H9 (cell line): ENCODE measurements around the gene ZCCHC8. TPM values are rescaled to one million over a fixed set of nuclear protein-coding genes. Genes with fewer than 3 reads are reported as not detected.

Source experiments
- DNase-seq: peaks from one replicate; pipeline ENCODE4 v3.0.0-alpha.2; 2017
- H2AFZ ChIP-seq: one replicate; pipeline ENCODE4 v1.6.1; 2013; ENCODE audit warnings: mild to moderate bottlenecking, low read length, control low read depth, moderate library complexity
- H2AK5ac ChIP-seq: 2 replicates; pipeline ENCODE4 v1.6.1; 2013; ENCODE audit warnings: low read length, control low read depth, mixed read lengths; ENCODE audit not compliant: insufficient read length
- H2BK120ac ChIP-seq: one replicate; pipeline ENCODE4 v1.6.1; 2013; ENCODE audit warnings: low read depth, mild to moderate bottlenecking, low read length, control low read depth, inconsistent platforms; ENCODE audit not compliant: poor library complexity, severe bottlenecking
- H2BK12ac ChIP-seq: 2 replicates; pipeline ENCODE4 v1.6.1; 2013; ENCODE audit warnings: low read length, control low read depth, mixed read lengths, low read depth; ENCODE audit not compliant: insufficient read length
- H2BK15ac ChIP-seq: 2 replicates; pipeline ENCODE4 v1.6.1; 2013; ENCODE audit warnings: low read depth, low read length, control low read depth
- H2BK20ac ChIP-seq: one replicate; pipeline ENCODE4 v1.6.1; 2013; ENCODE audit warnings: low read depth, mild to moderate bottlenecking, low read length, control low read depth, inconsistent platforms; ENCODE audit not compliant: poor library complexity, severe bottlenecking
- H2BK5ac ChIP-seq: 2 replicates; pipeline ENCODE4 v1.6.1; 2013; ENCODE audit warnings: low read length, control low read depth, mixed read lengths; ENCODE audit not compliant: insufficient read length
- H3K14ac ChIP-seq: 2 replicates; pipeline ENCODE4 v1.6.1; 2013; ENCODE audit warnings: low read length, control low read depth; ENCODE audit not compliant: insufficient read depth
- H3K18ac ChIP-seq: 2 replicates; pipeline ENCODE4 v1.6.1; 2013; ENCODE audit warnings: low read depth, mild to moderate bottlenecking, mixed read lengths, low read length, control low read depth; ENCODE audit not compliant: insufficient read length
- H3K23ac ChIP-seq: 2 replicates; pipeline ENCODE4 v1.6.1; 2013; ENCODE audit warnings: low read length, control low read depth, mixed read lengths, low read depth; ENCODE audit not compliant: insufficient read length
- H3K23me2 ChIP-seq: 2 replicates; pipeline ENCODE4 v1.6.1; 2013; ENCODE audit warnings: low read depth, mild to moderate bottlenecking, mixed read lengths, low read length, control low read depth; ENCODE audit not compliant: insufficient read length, poor library complexity, severe bottlenecking
- H3K27ac ChIP-seq: 2 replicates; pipeline ENCODE4 v1.5.1; 2013; ENCODE audit warnings: low read length, control low read depth, mixed read lengths, low read depth; ENCODE audit not compliant: insufficient read length
- H3K27me3 ChIP-seq: 2 replicates; pipeline ENCODE4 v1.6.1; 2013; ENCODE audit warnings: low read length, control low read depth, inconsistent platforms; ENCODE audit not compliant: insufficient read depth
- H3K4ac ChIP-seq: 2 replicates; pipeline ENCODE4 v1.6.1; 2013; ENCODE audit warnings: low read depth, mild to moderate bottlenecking, control low read depth, inconsistent platforms, low read length, moderate library complexity
- H3K4me1 ChIP-seq: 2 replicates; pipeline ENCODE4 v1.6.1; 2013; ENCODE audit warnings: low read length, control low read depth, inconsistent platforms; ENCODE audit not compliant: insufficient read depth
- H3K4me2 ChIP-seq: 2 replicates; pipeline ENCODE4 v1.6.1; 2013; ENCODE audit warnings: low read length, control low read depth, mixed read lengths; ENCODE audit not compliant: insufficient read length, insufficient read depth
- H3K56ac ChIP-seq: 2 replicates; pipeline ENCODE4 v1.6.1; 2013; ENCODE audit warnings: low read depth, mild to moderate bottlenecking, mixed read lengths, low read length, control low read depth; ENCODE audit not compliant: insufficient read length
- H3K79me1 ChIP-seq: 2 replicates; pipeline ENCODE4 v1.6.1; 2013; ENCODE audit warnings: low read depth, mild to moderate bottlenecking, moderate library complexity, low read length, control low read depth, inconsistent platforms; ENCODE audit not compliant: insufficient read depth, poor library complexity, severe bottlenecking
- H3K79me2 ChIP-seq: 2 replicates; pipeline ENCODE4 v1.6.1; 2013; ENCODE audit warnings: low read length, control low read depth, inconsistent platforms; ENCODE audit not compliant: insufficient read depth
- H3K9ac ChIP-seq: 2 replicates; pipeline ENCODE4 v1.6.1; 2013; ENCODE audit warnings: low read length, control low read depth, mixed read lengths; ENCODE audit not compliant: insufficient read length; ENCODE audit errors: extremely low read depth
- H3K9me3 ChIP-seq: one replicate; pipeline ENCODE4 v1.6.1; 2013; ENCODE audit warnings: low read depth, low read length, inconsistent platforms; ENCODE audit not compliant: control insufficient read depth
- H3T11ph ChIP-seq: one replicate; pipeline ENCODE4 v1.6.1; 2013; ENCODE audit warnings: mild to moderate bottlenecking, low read length, control low read depth, inconsistent platforms
- H4K20me1 ChIP-seq: one replicate; pipeline ENCODE4 v1.6.1; 2013; ENCODE audit not compliant: control insufficient read depth, insufficient read length, insufficient read depth
- H4K5ac ChIP-seq: 2 replicates; pipeline ENCODE4 v1.6.1; 2013; ENCODE audit warnings: low read depth, mild to moderate bottlenecking, mixed read lengths, low read length, control low read depth; ENCODE audit not compliant: insufficient read length
- H4K8ac ChIP-seq: replicated peaks from 2 replicates; pipeline ENCODE4 v1.6.1; 2013; ENCODE audit warnings: low read length, control low read depth, mixed read lengths, low read depth; ENCODE audit not compliant: insufficient read length
- H4K91ac ChIP-seq: 2 replicates; pipeline ENCODE4 v1.6.1; 2013; ENCODE audit warnings: low read depth, mild to moderate bottlenecking, moderate library complexity, mixed read lengths, low read length, control low read depth; ENCODE audit not compliant: insufficient read length
- H3K27ac Mint-ChIP-seq, 3 experiments: 2 replicates in 2 of 3; 3 replicates in 1 of 3; pipeline ENCODE4 v1.8.0; 2020 to 2021; ENCODE audit warnings: mixed read lengths in 3 of 3, mild to moderate bottlenecking in 1 of 3, moderate library complexity in 1 of 3
- H3K27me3 Mint-ChIP-seq: 2 replicates; pipeline ENCODE4 v1.8.0; 2021; ENCODE audit warnings: low read depth, mild to moderate bottlenecking, moderate library complexity, mixed read lengths
- H3K36me3 Mint-ChIP-seq, 3 experiments: 2 replicates in 2 of 3; 3 replicates in 1 of 3; pipeline ENCODE4 v1.8.0; 2020 to 2021; ENCODE audit warnings: low read depth in 3 of 3, mixed read lengths in 3 of 3; ENCODE audit not compliant: insufficient read depth in 1 of 3
- H3K4me1 Mint-ChIP-seq, 2 experiments: 2 replicates each; pipeline ENCODE4 v1.8.0; 2020; ENCODE audit warnings: mixed read lengths in 2 of 2
- H3K4me3 Mint-ChIP-seq, 2 experiments: 2 replicates in 1 of 2; 3 replicates in 1 of 2; pipeline ENCODE4 v1.8.0; 2020 to 2021; ENCODE audit warnings: mild to moderate bottlenecking in 2 of 2, mixed read lengths in 2 of 2, moderate library complexity in 1 of 2
- H3K9me3 Mint-ChIP-seq, 2 experiments: 2 replicates in 1 of 2; 3 replicates in 1 of 2; pipeline ENCODE4 v1.8.0; 2020; ENCODE audit warnings: mild to moderate bottlenecking in 2 of 2, mixed read lengths in 2 of 2, moderate library complexity in 1 of 2
- WGBS: extraction: QIAGEN DNeasy Blood & Tissue Kit; methylation state at CpG from one replicate; pipeline ENCODE4 v1.1.7; 2013; ENCODE audit warnings: missing lambda C conversion rate, low lambda C conversion rate, mixed read lengths; ENCODE audit not compliant: insufficient read length; ENCODE audit errors: extremely low coverage; 5-methylcytosine and 5-hydroxymethylcytosine counted together
- total RNA-seq: library from RNA; stranded (reverse); gene quantifications from 2 replicates; pipeline ENCODE4 v1.2.1, GENCODE V29; 2021
- TF ChIP-seq, protein P1 (sequence below): fragments of 200-600 bp; sonication (generic); conservative IDR thresholded peaks from 3 replicates; pipeline ENCODE4 v1.8.0; 2021; ENCODE audit warnings: antibody characterized with exemption, mild to moderate bottlenecking

Gene ZCCHC8
- total RNA-seq, 1 experiment from 2014 or later = 37.3 TPM

DNA sequence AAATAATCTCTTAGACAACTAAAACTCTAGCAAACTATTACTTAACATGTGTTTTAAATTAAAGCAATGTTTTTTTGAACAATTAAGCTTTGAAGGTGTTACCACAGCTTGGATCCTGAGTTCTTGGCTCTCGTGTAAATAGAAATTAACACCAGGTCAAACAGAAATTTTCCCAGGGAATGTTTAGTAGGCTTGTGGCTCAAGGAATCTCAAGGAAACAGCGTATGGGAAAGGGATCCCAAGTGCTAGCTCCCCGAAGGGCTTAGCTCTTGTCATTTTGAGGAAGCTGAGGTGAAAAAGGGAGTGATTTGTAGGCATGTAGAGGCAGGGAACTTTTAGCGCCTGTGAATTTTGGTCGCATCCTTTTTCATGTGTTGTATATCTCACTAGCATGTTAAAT lies 37.8 kb upstream of the ZCCHC8 start:
- H2BK15ac ChIP-seq = no peak overlapping the region
- no peak overlapping the region for H3K23ac ChIP-seq
- H3K27ac Mint-ChIP-seq = peak overlapping the region in 1 of 3 experiments; percentile 83; a peak in 2 of 7 replicates

More for the DNA sequence above, 37.8 kb upstream of the ZCCHC8 start:
- Histone ChIP-seq H4K8ac (no peak overlapping the region), H3K9ac (no peak overlapping the region), H3K14ac (no peak overlapping the region), H2AK5ac (no peak overlapping the region), H2BK20ac (no peak overlapping the region), H3K4me1 (no peaks in the 10 kb centered on the region), H2BK5ac (no peak overlapping the region), H3K79me2 (no peaks in the 10 kb centered on the region), H4K5ac (no peak overlapping the region), H3K27ac (no peak overlapping the region), H3K27me3 (no peaks in the 10 kb centered on the region), H3T11ph (no peak overlapping the region), H3K9me3 (no peaks in the 10 kb centered on the region), H2AFZ (no peak overlapping the region), H3K79me1 (no peaks in the 10 kb centered on the region), H4K91ac (no peak overlapping the region), H3K56ac (no peak overlapping the region), H2BK120ac (no peak overlapping the region), H3K4me2 (no peak overlapping the region), H4K20me1 (no peaks in the 10 kb centered on the region), H3K4ac (no peak overlapping the region), H3K23me2 (no peaks in the 10 kb centered on the region), H2BK12ac (no peak overlapping the region), H3K18ac (no peak overlapping the region)
- H3K9me3 Mint-ChIP-seq = no peaks in the 10 kb centered on the region
- no CpG with 5 or more reads among the region's 5 CpGs for WGBS
- TF ChIP-seq, protein P1, sequence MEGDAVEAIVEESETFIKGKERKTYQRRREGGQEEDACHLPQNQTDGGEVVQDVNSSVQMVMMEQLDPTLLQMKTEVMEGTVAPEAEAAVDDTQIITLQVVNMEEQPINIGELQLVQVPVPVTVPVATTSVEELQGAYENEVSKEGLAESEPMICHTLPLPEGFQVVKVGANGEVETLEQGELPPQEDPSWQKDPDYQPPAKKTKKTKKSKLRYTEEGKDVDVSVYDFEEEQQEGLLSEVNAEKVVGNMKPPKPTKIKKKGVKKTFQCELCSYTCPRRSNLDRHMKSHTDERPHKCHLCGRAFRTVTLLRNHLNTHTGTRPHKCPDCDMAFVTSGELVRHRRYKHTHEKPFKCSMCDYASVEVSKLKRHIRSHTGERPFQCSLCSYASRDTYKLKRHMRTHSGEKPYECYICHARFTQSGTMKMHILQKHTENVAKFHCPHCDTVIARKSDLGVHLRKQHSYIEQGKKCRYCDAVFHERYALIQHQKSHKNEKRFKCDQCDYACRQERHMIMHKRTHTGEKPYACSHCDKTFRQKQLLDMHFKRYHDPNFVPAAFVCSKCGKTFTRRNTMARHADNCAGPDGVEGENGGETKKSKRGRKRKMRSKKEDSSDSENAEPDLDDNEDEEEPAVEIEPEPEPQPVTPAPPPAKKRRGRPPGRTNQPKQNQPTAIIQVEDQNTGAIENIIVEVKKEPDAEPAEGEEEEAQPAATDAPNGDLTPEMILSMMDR = no peak
- no peaks in the 10 kb centered on the region for H3K27me3 Mint-ChIP-seq
- no peaks in the 10 kb centered on the region for H3K4me1 Mint-ChIP-seq
- no peak overlapping the region for H3K4me3 Mint-ChIP-seq
- DNase-seq = no peak
- peaks cover 19 to 61% (median 59%) of the 10 kb centered on the region in 3 experiments; a peak in 6 of 7 replicates for H3K36me3 Mint-ChIP-seq
